Stimulated activated CD4-positive, alpha-beta T cell treated with anti-CD3 and anti-CD28 coated beads, Interleukin-15, amount 100 ng/mL, for 24 hours (primary cell): ENCODE measurements around the gene CSRNP3.
"Not testable (repeated sequence)": the region's sequence is repeated elsewhere in the genome, so short reads cannot be mapped to it uniquely, and the experiment has no call there.

Experiments
- DNase-seq: peaks from one replicate; pipeline ENCODE4 v3.0.0-alpha.2; 2020

The CSRNP3 gene

DNA sequence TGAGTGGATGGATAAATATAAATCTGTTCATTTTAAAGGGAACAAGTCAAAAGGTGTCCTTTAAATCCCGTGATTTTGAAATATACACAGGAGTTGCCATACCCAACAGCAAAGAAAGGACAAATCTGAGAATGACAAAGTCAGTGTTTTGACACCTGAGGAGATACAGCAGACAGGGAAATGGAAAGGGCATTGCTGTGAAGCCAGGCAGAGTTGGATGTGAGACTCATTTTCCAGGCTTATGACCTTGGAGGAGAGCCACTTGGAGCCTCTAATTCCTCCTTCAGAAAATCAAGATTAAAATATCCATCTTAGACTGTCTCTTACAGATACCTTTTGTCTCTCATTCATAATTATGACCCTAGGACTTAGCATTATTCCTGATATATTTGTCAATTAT, 170.0 kb downstream of the CSRNP3 start:
- no peak for DNase-seq

- DNase-seq: no peak
Measured at GRCh38 chr2:165640247-165640929, 170.9 kb downstream of the CSRNP3 start.

DNA sequence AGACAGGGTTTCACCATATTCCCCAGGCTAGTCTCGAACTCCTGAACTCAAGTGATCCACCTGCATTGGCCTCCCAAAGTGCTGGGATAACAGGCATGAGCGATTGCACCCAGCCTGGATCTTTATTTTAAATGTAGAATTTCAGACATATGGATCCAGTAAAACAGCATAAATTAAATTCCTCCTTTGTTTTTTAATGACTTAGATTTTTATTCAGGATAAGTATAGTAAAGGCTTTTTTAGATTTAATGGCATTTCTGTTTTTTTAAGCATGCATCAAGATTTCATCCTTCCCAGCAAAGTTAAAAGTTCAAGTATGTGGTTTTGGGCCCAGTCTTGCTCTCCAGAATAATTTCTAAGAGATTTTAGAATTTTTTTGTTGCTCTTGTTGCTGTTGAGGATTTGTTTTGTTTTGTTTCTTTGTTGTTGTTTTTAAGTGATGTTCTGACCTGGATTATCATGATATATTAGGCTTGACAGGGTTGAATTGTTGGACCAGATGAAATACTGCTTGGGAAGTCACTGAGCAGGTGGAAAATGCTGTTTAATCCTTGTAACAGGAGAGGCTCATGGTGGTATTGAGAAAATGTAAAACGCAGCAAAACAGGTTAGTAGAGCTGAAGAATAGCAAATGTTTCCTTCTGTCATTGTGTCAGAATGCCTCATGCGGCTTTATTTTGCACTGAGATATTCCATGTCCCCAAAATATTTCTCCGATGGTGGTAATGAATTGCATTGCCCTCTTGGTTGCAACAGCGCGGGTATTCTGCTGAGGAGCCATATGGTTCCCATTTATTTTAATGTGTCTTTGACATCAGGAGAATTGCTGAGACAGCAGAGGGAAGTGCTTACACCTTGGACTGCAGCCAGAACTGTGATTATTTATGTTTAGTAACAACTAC, 176.7 kb downstream of the CSRNP3 start:
- no peak for DNase-seq

DNA sequence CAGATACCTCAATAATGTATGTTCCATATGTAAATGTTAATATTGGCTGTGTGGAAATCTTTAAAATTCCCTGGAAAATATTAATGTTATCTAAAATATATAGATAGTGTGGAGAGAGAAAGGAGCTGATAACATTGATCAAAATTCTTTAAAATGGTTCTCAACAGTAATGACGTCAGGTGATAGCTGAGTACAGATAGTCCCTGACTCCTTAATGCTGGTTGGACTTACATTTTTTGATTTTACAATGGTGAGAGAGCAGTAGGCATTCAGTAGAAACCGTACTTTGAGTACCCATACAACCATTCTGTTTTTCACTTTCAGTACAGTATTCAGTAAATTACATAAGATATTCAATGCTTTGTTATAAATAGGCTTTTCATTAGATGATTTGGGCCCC, 177.9 kb downstream of the CSRNP3 start:
- DNase-seq: no peak

- no peak for DNase-seq
Measured at GRCh38 chr2:165648801-165649200, 179.3 kb downstream of the CSRNP3 start.

DNA sequence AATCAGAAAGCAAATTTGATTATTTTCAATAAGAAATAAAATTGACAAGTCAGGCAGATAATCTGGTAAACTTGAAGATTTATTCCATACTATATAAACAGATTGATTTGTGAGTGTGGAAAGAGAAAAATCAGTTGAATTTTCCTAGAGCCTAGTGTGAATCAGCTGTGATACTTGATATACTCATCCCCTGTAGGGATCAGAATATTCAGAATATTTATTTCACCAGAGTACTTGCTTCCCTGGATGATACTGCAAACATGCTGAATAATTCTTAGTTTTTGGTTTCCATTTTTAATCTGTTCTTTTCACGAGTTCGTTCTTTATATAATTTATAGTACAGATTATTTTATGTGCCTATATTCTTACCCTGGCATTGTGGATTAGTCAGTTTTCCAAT, 181.7 kb downstream of the CSRNP3 start:
- no peak for DNase-seq

- DNase-seq: no peak
Measured at GRCh38 chr2:165655661-165656060, 186.2 kb downstream of the CSRNP3 start.

DNA sequence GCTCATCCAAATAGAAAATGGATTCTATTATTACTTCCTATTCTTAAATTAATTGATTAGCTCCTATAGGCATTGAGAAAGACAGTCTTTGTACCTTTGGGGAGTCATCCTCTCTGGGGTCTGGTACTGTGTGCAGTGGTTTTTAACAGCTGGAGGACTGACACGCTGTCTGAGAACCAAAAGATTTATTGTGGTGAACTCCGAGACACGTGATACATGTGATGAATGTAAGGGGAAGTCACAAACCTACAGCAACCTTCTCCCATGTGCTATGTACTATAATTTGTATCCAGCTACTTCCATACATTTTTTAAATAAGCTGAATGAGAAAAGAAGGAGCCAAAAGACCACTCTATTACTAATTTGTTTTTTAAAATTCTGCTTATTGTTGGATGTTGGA, 190.9 kb downstream of the CSRNP3 start:
- no peak for DNase-seq

DNA sequence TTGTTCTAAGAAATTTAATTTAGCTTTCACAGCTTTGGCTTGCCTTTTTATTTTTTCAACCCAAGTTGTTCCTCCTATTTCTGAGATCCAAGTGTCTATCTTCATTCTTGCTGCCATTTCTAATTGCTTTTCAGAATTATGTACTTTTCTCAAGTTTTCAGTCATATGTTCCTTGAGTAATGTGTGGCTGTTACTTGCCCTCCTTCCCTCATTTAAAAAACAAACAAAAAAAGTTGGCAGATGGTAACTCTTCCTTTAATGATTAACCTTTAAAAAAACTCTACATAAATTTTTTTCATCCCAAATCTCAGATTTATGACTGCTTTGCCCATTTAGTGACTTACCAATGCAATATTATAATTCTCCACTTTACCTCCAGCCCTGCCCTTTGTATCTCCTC, 193.2 kb downstream of the CSRNP3 start:
- DNase-seq: no peak

DNA sequence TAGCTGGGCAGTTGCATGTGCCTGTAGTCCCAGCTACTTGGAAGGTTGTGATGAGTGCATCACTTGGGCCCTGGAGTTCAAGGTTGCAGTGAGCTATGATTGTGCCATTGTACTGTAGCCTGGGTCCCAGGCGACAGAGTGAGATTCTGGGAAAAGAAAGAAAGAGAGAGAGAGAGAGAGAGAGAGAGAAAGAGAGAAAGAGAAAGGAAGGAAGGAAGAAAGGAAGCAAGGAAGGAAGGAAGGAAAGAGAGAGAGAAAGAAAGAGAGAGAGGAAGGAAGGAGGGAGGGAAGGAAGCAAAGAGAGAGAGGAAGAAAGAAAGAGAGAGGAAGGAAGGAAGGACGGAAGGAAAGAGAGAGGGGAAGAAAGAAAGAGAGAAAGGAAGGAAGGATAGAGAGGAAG, 196.1 kb downstream of the CSRNP3 start:
- DNase-seq: no peak

DNA sequence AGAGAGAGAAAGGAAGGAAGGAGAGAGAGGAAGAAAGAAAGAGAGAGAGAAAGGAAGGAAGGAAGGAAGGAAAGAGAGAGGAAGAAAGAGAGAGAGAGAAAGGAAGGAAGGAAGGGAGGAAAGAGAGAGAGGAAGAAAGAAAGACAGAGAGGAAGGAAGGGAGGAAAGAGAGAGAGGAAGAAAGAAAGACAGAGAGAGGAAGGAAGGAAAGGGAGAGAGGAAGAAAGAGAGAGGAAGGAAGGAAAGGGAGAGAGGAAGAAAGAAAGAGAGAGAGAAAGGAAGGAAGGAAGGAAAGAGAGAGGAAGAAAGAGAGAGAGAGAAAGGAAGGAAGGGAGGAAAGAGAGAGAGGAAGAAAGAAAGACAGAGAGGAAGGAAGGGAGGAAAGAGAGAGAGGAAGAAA, 196.6 kb downstream of the CSRNP3 start:
- DNase-seq: not testable (repeated sequence)

GRCh38 chr2:165666605-165667004, 197.1 kb downstream of the CSRNP3 start:
- no peak for DNase-seq

GRCh38 chr2:165667375-165667774, 197.9 kb downstream of the CSRNP3 start:
- DNase-seq: no peak

- DNase-seq: no peak
Measured at GRCh38 chr2:165674780-165675179, 205.3 kb downstream of the CSRNP3 start.

DNA sequence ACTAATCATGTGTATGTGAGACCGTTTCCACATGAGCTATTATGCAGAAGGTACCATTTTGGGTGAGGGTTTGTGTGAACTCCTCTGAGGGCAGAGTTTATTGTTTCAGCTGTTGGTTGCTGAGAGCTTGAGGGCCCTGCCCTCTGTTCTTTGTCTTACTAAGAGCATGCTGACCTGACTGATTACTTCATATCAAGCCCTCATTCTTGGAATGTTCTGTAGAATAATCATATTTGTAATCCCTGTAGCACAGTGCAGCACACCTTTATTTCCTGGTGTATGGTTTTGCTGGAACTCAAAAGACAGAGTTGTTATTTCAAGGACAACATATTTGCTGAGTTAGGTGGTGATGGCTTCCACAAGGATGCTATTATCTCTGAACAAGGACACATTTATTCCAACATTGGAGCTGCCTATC, 206.1 kb downstream of the CSRNP3 start:
- DNase-seq: no peak

DNA sequence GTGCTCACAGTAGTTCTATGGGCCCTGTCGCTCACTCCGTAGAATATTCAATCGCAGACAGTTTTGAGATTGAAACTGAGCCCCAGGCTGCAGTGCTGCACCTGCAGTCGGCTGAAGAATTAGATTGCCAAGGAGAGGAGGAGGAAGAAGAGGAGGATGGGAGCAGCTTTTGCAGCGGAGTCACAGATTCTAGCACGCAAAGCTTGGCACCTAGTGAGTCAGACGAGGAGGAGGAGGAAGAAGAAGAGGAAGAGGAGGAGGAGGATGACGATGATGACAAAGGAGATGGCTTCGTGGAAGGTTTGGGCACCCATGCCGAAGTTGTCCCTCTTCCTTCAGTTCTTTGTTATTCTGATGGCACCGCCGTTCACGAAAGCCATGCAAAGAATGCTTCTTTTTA, 209.4 kb downstream of the CSRNP3 start:
- DNase-seq: no peak

- no peak for DNase-seq
Measured at GRCh38 chr2:165679621-165680020, 210.1 kb downstream of the CSRNP3 start.

- DNase-seq: no peak
Measured at GRCh38 chr2:165681841-165682240, 212.3 kb downstream of the CSRNP3 start.

DNA sequence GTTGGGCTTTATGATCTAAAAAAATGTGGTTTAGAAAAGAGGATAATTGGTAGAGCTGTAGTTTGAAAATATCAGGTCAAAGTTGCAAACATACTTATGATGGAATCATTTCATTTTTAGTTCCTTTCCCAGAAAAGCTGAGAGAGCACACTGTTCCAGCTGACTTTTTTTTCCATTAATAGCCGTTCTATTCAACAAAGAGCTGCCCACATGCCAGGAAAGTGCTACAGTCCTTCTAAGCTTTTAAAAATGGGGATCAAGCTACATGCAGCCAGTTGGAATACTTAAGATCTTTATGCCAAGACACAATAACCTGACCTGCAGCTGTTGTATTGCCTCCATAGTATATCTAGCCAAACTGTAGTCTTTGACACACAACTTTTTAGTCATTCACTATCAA, 213.0 kb downstream of the CSRNP3 start:
- DNase-seq: no peak

- no peak for DNase-seq
Measured at GRCh38 chr2:165686800-165687199, 217.3 kb downstream of the CSRNP3 start.

- DNase-seq: no peak
Measured at GRCh38 chr2:165687426-165688002, 218.0 kb downstream of the CSRNP3 start.

DNA sequence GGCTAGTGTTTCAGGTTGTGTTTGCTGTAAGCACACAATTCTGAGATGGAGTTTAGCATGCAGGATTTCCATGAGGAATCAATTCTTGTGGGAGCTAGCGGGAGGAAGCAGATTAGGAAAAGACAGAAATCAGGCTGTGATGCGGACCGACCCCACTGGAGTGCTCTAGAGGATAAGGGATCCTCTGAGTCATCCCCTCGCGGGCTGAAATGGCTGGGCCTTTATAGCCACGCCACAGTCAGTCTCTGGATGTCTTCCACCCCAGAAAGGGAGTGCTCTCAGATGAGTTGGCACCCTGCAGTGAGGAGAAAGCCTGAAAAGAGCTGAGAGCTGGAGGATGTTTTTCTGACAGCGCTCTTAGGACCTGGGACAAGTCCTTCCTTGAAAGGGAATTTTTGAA, 222.1 kb downstream of the CSRNP3 start:
- no peak for DNase-seq

- no peak for DNase-seq
Measured at GRCh38 chr2:165692906-165693305, 223.4 kb downstream of the CSRNP3 start.

GRCh38 chr2:165693838-165694237, 224.3 kb downstream of the CSRNP3 start:
- DNase-seq: no peak
